ENCODE results near the gene VSIG10L.

VSIG10L gene

GRCh38 chr19:51365211-51365964 lies 23.4 kb upstream of the VSIG10L start:
- DNase-seq, result no peak

GRCh38 chr19:51364200-51365106 lies 22.5 kb upstream of the VSIG10L start:
- DNase-seq, result no peak

- DNase-seq, result no peak
These were observed 19.3 kb upstream of the VSIG10L start for GRCh38 chr19:51361239-51361638.

GRCh38 chr19:51359294-51359693 lies 17.4 kb upstream of the VSIG10L start:
- no peak for DNase-seq

- DNase-seq, result no peak
These were observed 16.0 kb upstream of the VSIG10L start for GRCh38 chr19:51357952-51358351.

GRCh38 chr19:51356159-51356801 lies 14.3 kb upstream of the VSIG10L start:
- no peak for DNase-seq

GRCh38 chr19:51354742-51355148 lies 12.8 kb upstream of the VSIG10L start:
- DNase-seq, result no peak

GRCh38 chr19:51354103-51354741 lies 12.3 kb upstream of the VSIG10L start:
- DNase-seq, result no peak

GRCh38 chr19:51352783-51353360 lies 10.9 kb upstream of the VSIG10L start:
- DNase-seq, result no peak

- no peak for DNase-seq
These were observed 9.5 kb upstream of the VSIG10L start for GRCh38 chr19:51351266-51351990.

- DNase-seq, result no peak
These were observed 5.4 kb upstream of the VSIG10L start for GRCh38 chr19:51347209-51347928.

GRCh38 chr19:51346742-51347141 lies 4.8 kb upstream of the VSIG10L start:
- no peak for DNase-seq

GRCh38 chr19:51345076-51345620 lies 3.2 kb upstream of the VSIG10L start:
- no peak for DNase-seq

- no peak for DNase-seq
These were observed 961 bp upstream of the VSIG10L start for GRCh38 chr19:51342631-51343569.

- DNase-seq, result no peak
These were observed 873 bp downstream of the VSIG10L start for GRCh38 chr19:51341066-51341465.

- peak; percentile 68 for DNase-seq
These were observed 2.0 kb downstream of the VSIG10L start for GRCh38 chr19:51339687-51340656.

GRCh38 chr19:51339313-51339686 lies 2.6 kb downstream of the VSIG10L start:
- DNase-seq, result no peak

- peak; percentile 18 for DNase-seq
These were observed 3.2 kb downstream of the VSIG10L start for GRCh38 chr19:51338563-51339312.
